NB4 (cell line): ENCODE results near the gene CTSV.
"Not testable (repeated sequence)": the region's sequence is repeated elsewhere in the genome, so short reads cannot be mapped to it uniquely, and the experiment has no call there.

Source experiments
- DNase-seq: peaks from one replicate; pipeline ENCODE4 v3.0.0; 2010; ENCODE audit warnings: low read depth
- H3K4me3 ChIP-seq: one replicate; pipeline ENCODE4 v1.5.1; 2011; ENCODE audit warnings: mild to moderate bottlenecking, low read depth, low read length, moderate library complexity
- MAX ChIP-seq: IDR thresholded peaks from 2 replicates; pipeline ENCODE4 v1.6.1; 2011; ENCODE audit warnings: low read depth, low read length
- MYC ChIP-seq: IDR thresholded peaks from 2 replicates; pipeline ENCODE4 v1.6.1; 2011; ENCODE audit warnings: low read depth, low read length
- POLR2A ChIP-seq: IDR thresholded peaks from 2 replicates; pipeline ENCODE4 v1.6.1; 2011; ENCODE audit warnings: mild to moderate bottlenecking; ENCODE audit not compliant: insufficient read length; ENCODE audit errors: extremely low read depth
- TF ChIP-seq, protein P1 (sequence below): IDR thresholded peaks from one replicate; pipeline ENCODE4 v1.5.1; 2012; ENCODE audit warnings: low read depth, low read length

Gene CTSV

DNA sequence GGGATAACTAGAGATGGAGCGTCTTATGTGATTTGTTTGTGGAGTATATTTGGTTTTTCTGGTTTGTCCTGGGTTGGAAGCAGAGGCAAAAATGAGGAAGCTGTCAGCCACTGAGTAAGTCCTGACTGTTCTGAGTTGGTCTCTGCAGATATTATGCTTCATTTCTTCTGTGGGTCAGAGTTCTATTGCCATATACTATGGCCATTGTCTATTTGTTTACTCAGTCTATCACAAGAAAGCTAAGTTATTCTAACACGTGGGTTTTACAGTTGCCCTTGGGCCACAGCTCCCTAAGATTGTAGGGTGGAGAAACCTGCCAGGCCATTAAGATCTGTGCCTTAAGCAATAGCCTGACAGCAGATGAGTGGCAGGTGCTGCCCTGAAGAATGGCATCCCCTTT, 3.0 kb upstream of the CTSV start:
- no peak overlapping the region for H3K4me3 ChIP-seq
- DNase-seq: peak; percentile 19
- TF ChIP-seq MAX (no peak), MYC (no peak), POLR2A (no peak)
- TF ChIP-seq, protein P1, sequence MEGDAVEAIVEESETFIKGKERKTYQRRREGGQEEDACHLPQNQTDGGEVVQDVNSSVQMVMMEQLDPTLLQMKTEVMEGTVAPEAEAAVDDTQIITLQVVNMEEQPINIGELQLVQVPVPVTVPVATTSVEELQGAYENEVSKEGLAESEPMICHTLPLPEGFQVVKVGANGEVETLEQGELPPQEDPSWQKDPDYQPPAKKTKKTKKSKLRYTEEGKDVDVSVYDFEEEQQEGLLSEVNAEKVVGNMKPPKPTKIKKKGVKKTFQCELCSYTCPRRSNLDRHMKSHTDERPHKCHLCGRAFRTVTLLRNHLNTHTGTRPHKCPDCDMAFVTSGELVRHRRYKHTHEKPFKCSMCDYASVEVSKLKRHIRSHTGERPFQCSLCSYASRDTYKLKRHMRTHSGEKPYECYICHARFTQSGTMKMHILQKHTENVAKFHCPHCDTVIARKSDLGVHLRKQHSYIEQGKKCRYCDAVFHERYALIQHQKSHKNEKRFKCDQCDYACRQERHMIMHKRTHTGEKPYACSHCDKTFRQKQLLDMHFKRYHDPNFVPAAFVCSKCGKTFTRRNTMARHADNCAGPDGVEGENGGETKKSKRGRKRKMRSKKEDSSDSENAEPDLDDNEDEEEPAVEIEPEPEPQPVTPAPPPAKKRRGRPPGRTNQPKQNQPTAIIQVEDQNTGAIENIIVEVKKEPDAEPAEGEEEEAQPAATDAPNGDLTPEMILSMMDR: no peak

DNA sequence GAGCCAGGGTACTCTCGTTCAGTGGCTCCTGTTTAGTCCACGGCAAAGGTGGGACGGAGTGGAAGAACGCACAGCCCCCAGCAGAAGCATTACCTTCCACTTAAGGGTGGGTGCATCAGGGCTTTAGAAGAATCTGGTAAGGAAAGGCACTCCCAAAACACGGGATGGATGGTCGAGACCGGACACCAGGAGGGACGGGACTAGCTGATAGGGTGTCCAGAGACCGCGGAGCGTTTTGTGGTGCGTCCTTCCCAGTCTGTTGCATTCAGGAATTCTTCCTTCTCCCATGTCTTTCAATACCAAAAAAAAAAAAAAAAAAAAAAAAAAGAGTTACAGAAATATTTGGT, 545 bp upstream of the CTSV start:
- DNase-seq: no peak
- peak overlapping the region; percentile 32 for H3K4me3 ChIP-seq
- TF ChIP-seq, protein P1: no peak
- TF ChIP-seq POLR2A (no peak), MYC (no peak)

DNA sequence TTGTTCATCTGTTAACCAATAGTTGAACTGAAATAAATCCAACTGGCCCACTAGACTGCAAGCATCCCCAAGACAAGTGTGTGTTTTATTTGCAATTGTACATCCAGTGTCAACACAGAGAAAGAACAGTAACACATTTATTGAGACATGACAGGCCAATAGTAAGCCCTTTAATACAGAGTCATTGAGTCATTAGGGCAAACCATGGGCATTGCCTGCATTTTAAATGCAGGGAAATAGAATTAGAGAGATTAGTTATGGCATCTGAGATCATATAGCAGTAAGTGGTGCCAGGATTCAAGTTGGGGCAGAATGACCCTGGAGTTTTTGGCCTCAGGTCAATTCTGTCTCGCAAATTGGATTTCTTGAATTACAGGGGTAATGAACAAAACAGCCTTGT, 15.4 kb downstream of the CTSV start:
- not testable (repeated sequence) for DNase-seq, H3K4me3 ChIP-seq

- peak; percentile 79 for DNase-seq
- TF ChIP-seq POLR2A: peak; percentile 26
- peak overlapping the region; percentile 76 for H3K4me3 ChIP-seq
These were observed 25.5 kb downstream of the CTSV start for GRCh38 chr9:97013151-97014132.

- H3K4me3 ChIP-seq: peak overlapping the region; percentile 76
These were observed 26.3 kb downstream of the CTSV start for GRCh38 chr9:97012617-97013016.

GRCh38 chr9:97002195-97002594, 36.7 kb downstream of the CTSV start:
- not testable (repeated sequence) for DNase-seq, H3K4me3 ChIP-seq

More at GRCh38 chr9:97012617-97013016, 26.3 kb downstream of the CTSV start:
- DNase-seq: peak; percentile 16

DNA sequence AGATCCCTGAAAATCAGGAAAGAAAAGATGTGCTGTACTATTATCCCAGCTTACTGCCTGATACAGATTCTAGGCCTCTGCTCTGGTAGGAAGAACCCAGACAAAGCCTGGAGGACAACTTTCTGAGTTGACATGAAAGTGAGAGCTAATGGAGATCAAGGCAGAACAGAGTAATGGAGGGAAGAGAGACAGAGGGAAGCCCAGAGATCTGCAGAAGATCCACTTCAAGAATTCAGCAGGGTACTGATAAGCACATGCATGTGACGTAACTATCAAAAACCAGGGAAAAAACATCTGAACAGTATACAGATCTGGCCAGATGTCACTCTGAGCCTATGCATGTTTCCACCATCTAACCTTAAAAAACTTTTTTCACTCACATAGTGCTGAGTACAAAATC, 37.6 kb downstream of the CTSV start:
- DNase-seq, H3K4me3 ChIP-seq: not testable (repeated sequence)

- H3K4me3 ChIP-seq, DNase-seq: not testable (repeated sequence)
These were observed 38.7 kb downstream of the CTSV start for GRCh38 chr9:97000139-97000787.

DNA sequence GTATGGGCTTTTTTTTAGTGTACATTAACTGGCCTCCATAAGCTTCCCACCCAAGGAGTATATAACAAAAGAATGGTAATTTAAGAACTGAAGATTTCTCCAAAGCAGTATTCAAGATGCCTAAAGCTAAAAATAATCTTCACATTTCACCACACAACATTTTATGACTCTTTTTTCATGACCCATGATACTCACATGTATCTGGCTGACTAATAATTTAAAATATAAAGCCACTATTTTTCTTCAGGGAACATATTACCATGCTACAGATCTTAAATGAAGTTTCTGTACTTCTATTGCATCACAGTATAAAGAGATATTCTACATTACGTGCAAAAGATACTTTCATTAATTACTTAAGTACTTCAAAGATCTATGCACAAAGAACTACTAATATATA, 39.2 kb downstream of the CTSV start:
- not testable (repeated sequence) for DNase-seq, H3K4me3 ChIP-seq

DNA sequence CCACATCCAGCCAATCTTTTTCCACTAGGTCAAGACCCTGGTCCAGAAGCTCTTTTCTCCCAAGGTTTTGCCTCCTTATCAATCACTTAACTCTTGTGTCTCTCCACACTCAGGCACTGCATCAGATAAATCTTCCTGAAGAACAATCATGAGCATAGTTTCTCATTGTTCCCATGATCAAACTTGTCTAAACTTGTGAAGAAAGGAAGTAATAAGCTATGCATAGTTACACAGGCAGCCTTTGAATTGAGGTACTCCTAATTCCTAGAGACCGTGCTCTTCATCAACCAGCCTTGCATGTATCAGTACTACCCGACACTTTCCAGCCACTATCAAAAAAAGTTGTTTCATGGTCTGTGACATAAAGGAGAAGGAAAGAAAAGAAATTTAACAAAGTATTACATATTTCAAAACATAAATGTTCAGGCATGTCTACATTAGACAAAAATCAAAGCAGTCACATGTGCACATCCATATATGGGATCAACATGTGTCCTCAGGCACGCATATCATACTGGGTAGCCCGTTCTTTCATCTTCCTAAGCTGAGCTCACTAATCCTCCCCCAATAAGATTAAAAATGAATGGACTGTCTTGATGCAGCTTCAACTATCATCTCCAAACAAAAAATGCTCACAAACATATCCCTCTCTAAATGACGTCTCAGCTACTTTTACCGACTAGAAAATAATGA, 41.8 kb downstream of the CTSV start:
- not testable (repeated sequence) for DNase-seq, H3K4me3 ChIP-seq

DNA sequence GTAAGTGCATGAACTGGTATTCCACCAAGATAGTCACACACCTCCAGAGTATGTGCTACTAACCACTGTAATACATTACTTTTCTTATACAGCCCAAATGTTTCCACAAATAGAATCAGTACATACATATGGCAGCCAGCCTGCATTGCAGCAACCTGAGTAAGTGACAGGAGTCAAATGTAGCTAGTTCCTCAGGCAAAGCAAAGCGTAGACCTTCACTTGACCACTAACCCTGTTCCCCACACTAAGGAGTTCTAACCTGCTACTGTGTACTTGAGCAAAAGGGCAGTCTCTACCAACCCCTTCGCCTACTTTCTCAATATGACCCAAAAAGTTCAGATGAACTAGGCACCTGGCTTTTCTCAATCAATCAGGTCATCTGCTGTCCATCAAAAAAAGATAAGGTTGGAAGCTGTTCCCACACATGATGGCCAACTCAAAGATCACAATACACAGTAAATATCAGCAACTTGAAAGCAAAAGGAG, 44.4 kb downstream of the CTSV start:
- not testable (repeated sequence) for H3K4me3 ChIP-seq

DNA sequence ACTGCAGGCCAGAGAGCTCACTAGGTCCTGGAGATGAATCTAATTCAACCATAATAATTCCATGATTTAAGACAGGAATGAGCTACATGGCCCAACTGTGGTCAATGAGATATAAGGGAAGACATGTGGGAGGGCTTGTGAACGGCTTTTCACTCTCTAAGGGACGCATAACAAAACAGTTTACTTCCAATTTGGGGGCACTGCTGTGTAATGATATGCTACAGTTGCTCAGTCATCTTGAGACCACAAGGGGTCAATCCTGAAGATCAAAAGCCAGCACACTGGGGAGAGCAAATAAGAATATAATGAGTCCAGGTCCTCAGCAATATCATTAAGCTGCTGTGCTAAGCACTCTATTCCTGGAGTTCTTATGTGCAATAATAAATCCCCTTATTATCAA, 46.6 kb downstream of the CTSV start:
- H3K4me3 ChIP-seq, DNase-seq: not testable (repeated sequence)

More for the DNA sequence above, 44.4 kb downstream of the CTSV start:
- DNase-seq: not testable (repeated sequence)

DNA sequence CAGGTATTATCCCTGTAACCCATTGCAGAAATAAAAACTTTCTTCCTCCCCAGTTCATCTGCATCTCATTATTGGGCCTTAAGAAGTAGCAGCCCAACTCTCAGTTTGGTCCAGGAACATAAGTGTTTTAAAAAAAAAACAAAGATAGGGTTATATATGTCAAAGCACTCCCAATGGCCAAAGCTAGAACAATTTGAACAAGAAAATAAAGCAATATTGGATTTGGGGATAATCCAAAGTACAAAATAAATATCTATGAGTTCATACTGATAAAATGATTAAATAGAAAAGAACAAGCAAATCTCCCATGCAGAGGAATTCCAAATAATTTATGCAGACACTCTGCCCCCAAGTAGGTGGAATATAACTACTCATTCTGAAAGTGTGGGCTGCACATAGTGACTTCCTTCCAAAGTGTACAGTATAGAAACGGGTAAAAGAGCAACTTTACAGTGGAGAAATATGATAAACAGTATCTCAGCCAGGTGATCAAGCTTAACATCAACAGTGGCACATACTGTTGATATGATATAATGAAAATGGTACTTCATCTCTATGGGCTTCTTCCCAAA, 49.1 kb downstream of the CTSV start:
- DNase-seq, H3K4me3 ChIP-seq: not testable (repeated sequence)

GRCh38 chr9:96984887-96985286, 54.1 kb downstream of the CTSV start:
- not testable (repeated sequence) for H3K4me3 ChIP-seq, DNase-seq

- not testable (repeated sequence) for H3K4me3 ChIP-seq, DNase-seq
These were observed 54.8 kb downstream of the CTSV start for GRCh38 chr9:96984139-96984538.
